Type B pancreatic cell (in vitro differentiated cells): Measurements from ENCODE around the gene MED29. TPM values are rescaled to one million over a fixed set of nuclear protein-coding genes. Genes with fewer than 3 reads are reported as not detected.

Experiments
- DNase-seq: peaks from one replicate; pipeline ENCODE4 v3.0.0; 2021; ENCODE audit warnings: mixed read lengths; ENCODE audit not compliant: unreplicated experiment; ENCODE audit errors: extremely low spot score
- H3K27ac Mint-ChIP-seq: 2 replicates; pipeline ENCODE4 v1.8.0; 2021; ENCODE audit warnings: mild to moderate bottlenecking, mixed read lengths
- H3K27me3 Mint-ChIP-seq: 2 replicates; pipeline ENCODE4 v1.8.0; 2021; ENCODE audit warnings: mixed read lengths
- H3K36me3 Mint-ChIP-seq: 2 replicates; pipeline ENCODE4 v1.8.0; 2021; ENCODE audit warnings: mixed read lengths
- H3K4me1 Mint-ChIP-seq: one replicate; pipeline ENCODE4 v1.8.0; 2021; ENCODE audit warnings: mixed read lengths; ENCODE audit not compliant: unreplicated experiment
- H3K4me3 Mint-ChIP-seq: 2 replicates; pipeline ENCODE4 v1.8.0; 2021; ENCODE audit warnings: mild to moderate bottlenecking, mixed read lengths
- H3K9me3 Mint-ChIP-seq: 2 replicates; pipeline ENCODE4 v1.8.0; 2021; ENCODE audit warnings: mixed read lengths
- CTCF ChIP-seq: fragments of 200-600 bp; sonication (generic); conservative IDR thresholded peaks from 2 replicates; pipeline ENCODE4 v1.5.0; 2021; ENCODE audit warnings: antibody characterized with exemption, mild to moderate bottlenecking
- total RNA-seq: library from RNA; stranded (reverse); gene quantifications from 2 replicates; pipeline ENCODE4 v1.2.1, GENCODE V29; 2021; ENCODE audit warnings: low replicate concordance

Gene MED29
- total RNA-seq, 1 donor from 2014 or later, result 40.8 TPM

GRCh38 chr19:39434123-39435076 lies 43.2 kb downstream of the MED29 start:
- peaks cover 8% of the 10 kb centered on the region for H3K27me3 Mint-ChIP-seq
- H3K4me3 Mint-ChIP-seq, result peak overlapping the region; percentile 100
- H3K9me3 Mint-ChIP-seq, result no peaks in the 10 kb centered on the region
- H3K27ac Mint-ChIP-seq, result peak overlapping the region; percentile 26
- H3K4me1 Mint-ChIP-seq, result peaks cover 23% of the 10 kb centered on the region
- TF ChIP-seq CTCF, result no peak
- H3K36me3 Mint-ChIP-seq, result peaks cover 15% of the 10 kb centered on the region
- DNase-seq, result no peak

GRCh38 chr19:39435499-39436349 lies 44.5 kb downstream of the MED29 start, which contains the start of gene RPS16:
TSS of gene RPS16 (minus strand) at chr19:39435949. CDS start at chr19:39435895, 54 bp downstream.
- TF ChIP-seq CTCF, result no peak
- Mint-ChIP-seq H3K27ac (peak within 1 kb of the TSS; percentile 96), H3K27me3 (peaks cover 8% of the 10 kb centered on the region), H3K36me3 (peaks cover 15% of the 10 kb centered on the region), H3K4me3 (peak within 1 kb of the TSS; percentile 100), H3K4me1 (peaks cover 26% of the 10 kb centered on the region), H3K9me3 (no peaks in the 10 kb centered on the region)
- peak; percentile 99 for DNase-seq

GRCh38 chr19:39436350-39436716 lies 45.2 kb downstream of the MED29 start:
- H3K36me3 Mint-ChIP-seq, result peaks cover 15% of the 10 kb centered on the region
- no peaks in the 10 kb centered on the region for H3K9me3 Mint-ChIP-seq
- H3K4me3 Mint-ChIP-seq, result peak overlapping the region; percentile 100
- H3K4me1 Mint-ChIP-seq, result peaks cover 25% of the 10 kb centered on the region
- no peak for TF ChIP-seq CTCF
- peak overlapping the region; percentile 96 for H3K27ac Mint-ChIP-seq
- peaks cover 8% of the 10 kb centered on the region for H3K27me3 Mint-ChIP-seq
- no peak for DNase-seq

GRCh38 chr19:39438270-39438934 lies 47.2 kb downstream of the MED29 start:
- H3K27ac Mint-ChIP-seq, result no peak overlapping the region
- no peak for DNase-seq
- H3K27me3 Mint-ChIP-seq, result peaks cover 8% of the 10 kb centered on the region
- H3K36me3 Mint-ChIP-seq, result peaks cover 10% of the 10 kb centered on the region
- H3K4me1 Mint-ChIP-seq, result peaks cover 25% of the 10 kb centered on the region
- TF ChIP-seq CTCF, result no peak
- no peaks in the 10 kb centered on the region for H3K9me3 Mint-ChIP-seq
- H3K4me3 Mint-ChIP-seq, result no peak overlapping the region

GRCh38 chr19:39444598-39445195 lies 53.5 kb downstream of the MED29 start:
- no peak for TF ChIP-seq CTCF
- no peaks in the 10 kb centered on the region for H3K9me3 Mint-ChIP-seq
- H3K27me3 Mint-ChIP-seq, result no peaks in the 10 kb centered on the region
- peaks cover 15% of the 10 kb centered on the region for H3K36me3 Mint-ChIP-seq
- no peak for DNase-seq
- H3K4me3 Mint-ChIP-seq, result peak overlapping the region; percentile 99
- peaks cover 35% of the 10 kb centered on the region for H3K4me1 Mint-ChIP-seq
- peak overlapping the region; percentile 98 for H3K27ac Mint-ChIP-seq
